HG03520 (cell line): ENCODE measurements around the gene CCNJL.
"Not testable (repeated sequence)": the region's sequence is repeated elsewhere in the genome, so short reads cannot be mapped to it uniquely, and the experiment has no call there.

Source experiments
- ATAC-seq: cut with Tn5 transposase; IDR thresholded peaks from one replicate; pipeline ENCODE4 v1.9.1; 2021; ENCODE audit warnings: mild to moderate bottlenecking, moderate library complexity; ENCODE audit not compliant: unreplicated experiment

CCNJL gene

DNA sequence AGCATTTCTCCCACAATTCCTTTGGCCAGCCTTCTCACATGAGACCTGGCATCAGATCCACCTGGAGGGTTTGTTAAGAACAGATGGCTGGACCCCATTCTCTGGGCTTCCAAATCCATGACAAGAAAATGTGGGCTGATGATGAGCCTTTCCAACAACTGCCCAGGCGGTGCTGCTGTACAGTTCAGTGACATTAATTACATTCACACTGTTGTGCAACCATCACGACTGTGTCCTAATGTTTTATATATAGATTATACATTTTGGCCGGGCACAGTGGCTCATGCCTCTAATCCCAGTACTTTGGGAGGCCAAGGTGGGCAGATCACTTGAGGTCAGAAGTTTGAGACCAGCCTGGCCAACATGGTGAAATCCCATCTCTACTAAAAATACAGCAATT, 22.4 kb upstream of the CCNJL start:
- not testable (repeated sequence) for ATAC-seq

DNA sequence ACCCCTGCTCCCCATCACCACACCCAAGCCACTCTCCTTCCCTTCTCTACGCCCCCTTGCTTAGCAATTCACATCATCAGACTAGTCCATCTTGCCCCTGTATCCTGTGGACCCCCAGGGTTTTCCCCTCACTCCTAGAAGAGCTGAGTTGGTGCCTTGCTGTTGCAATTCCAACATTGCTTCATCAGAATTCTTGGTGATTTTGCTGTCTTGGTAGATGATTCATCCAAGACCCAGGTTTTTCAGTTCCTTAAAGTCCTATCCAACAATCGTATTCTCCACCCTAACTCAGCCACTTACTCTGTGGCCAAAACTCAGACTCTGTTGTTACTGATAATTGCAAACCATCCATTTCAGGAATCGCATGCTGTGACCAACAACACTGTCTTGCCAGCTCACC, 21.4 kb upstream of the CCNJL start:
- ATAC-seq, result no peak

DNA sequence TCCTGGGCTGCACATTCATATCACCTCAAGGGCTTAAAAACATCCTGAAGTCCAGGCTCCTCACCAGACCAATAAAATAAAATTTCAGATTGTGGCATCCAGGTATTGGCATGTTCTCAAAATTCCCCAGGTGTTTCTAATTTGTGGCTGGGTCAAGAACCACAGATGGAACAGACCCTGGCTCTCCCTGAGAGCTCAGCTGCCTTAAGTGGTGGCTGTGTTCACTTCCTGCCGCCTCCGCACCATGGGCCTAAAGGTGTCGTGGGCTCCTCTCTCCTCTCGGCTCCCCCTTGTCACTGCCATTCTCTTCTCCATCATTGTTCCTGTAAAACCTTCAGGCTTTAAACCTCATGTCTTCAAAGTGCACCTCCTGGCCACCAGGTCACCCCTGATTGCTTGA, 17.8 kb upstream of the CCNJL start:
- ATAC-seq, result no peak

DNA sequence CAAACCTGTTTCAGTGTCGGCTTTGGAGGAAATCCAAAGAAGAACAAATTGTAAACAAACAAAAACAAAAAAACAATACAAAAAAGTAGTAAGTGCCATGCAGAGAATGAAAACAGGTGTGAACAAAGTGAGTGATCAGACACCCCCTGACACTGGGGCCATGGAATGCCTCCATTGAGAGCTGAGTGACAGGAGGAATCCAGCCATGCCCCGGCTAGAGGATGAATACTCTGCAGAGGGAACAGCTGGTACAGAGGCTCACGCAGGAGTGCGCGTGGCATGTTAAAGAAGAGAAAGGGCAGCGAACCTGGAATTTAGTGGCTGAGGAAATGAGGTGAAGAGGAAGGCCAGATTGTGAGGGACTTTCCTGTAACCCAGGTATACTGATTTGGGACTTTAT, 15.5 kb upstream of the CCNJL start:
- no peak for ATAC-seq

DNA sequence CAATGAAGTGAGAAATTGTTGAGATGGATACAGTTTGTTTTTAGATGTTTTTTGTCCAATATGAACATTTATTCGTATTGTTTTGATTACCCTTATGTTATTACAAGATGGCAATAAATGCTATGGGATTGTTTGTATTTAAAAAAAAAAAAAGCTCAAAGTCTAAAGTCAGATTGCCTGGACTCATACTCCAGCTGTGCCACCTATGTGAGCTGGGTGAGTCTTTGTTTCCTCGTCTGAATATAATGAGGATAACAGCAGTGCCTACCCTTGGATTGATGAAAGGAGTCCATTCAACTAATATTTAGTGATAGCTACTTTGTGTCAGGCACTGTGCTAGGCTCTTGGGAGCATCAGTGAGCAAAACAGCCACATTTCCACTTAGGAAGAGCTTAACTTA, 14.6 kb upstream of the CCNJL start:
- ATAC-seq, result no peak

DNA sequence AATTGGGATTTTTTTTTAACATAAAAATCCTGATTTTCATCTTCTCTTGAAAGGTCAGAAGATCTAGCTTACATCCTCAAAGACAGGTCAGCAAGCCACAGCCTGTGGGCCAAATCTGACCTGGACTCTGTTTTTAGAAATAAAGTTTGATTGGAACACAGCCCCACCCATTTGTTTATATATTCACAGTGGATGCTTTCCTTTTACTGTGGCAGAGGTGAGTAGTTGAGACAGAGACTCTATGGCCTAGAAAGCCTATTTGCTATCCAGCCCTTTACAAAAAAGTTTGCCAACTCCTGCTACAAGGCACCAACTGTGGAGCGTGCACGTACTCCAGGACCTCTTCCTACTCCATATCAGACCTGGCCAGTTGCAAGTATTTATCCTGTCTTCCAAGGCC, 13.4 kb upstream of the CCNJL start:
- no peak for ATAC-seq

DNA sequence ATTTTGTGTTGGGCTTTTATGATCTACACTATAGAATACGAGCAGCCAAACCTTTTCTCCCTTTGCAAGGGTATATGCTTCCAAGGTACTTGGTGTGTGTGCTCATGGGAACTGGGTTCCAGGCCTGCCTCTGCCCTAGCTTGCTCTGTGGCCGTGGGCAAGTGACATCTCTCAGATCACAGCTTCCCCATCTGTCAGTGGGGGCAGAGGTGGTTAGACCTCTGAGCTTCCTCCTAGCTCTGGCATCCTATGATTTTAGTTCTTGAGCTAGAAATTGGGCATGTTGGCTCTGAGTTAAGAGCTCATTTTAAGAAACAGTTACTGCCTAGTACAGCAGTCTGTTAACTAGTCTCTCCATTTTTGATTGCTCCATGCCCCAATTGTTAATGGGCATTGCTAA, 12.5 kb upstream of the CCNJL start:
- ATAC-seq, result no peak

DNA sequence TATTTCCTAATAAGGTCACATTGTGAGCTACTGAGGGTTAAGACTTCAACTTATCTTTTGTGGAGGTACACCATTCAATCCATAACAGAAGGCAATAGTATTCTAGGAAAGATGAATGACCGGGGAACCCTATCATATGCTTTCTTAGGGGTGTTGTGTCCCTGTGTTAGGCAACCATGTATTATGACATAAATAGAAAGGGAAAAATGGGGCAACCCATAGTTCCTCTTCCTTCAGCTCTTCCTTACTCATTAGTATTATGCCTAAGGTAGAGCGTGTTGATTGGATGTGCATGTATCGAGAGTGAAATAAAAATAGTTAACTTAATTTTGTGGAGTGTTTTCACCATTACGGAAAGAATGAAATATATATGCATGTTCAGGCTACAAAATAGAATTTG, 6.0 kb upstream of the CCNJL start:
- ATAC-seq, result no peak

DNA sequence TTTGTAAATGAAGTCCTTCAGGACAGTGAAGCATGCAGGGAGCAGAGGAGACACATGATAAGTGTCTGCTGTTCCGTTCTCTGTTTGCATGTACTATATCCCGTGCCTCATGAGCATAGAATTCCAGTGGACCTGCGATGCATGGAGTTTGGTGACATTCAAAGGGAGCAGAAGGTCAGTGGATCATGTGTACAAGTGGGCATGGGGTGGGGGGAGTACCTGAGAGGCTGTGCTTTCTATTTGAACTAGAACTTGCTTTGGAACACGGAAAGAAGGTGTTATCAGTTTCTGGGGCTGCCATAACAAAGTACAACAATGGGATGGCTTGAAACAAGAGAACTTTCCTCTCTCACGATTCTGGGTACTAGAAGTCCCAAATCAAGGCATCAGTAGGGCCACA, 5.1 kb upstream of the CCNJL start:
- ATAC-seq, result no peak

DNA sequence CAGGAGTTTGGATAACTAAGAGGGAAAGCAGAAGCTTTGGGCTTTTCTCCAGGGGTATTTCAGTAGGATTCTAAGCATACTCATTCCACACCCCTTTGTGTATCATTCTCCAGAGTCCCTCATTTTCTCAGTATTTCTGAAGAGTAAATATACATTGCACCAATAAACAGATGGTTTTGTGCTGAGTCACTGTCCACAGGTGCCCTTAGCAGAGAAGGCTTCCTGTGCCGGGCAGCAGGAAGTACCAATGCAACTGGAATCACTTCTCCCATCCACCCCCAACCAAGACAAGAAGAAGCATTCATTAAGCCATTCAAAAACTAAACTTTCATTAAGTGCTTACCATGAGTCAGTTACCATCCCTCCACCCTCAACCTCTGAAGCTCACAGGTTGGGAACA, 3.6 kb upstream of the CCNJL start:
- ATAC-seq, result no peak

DNA sequence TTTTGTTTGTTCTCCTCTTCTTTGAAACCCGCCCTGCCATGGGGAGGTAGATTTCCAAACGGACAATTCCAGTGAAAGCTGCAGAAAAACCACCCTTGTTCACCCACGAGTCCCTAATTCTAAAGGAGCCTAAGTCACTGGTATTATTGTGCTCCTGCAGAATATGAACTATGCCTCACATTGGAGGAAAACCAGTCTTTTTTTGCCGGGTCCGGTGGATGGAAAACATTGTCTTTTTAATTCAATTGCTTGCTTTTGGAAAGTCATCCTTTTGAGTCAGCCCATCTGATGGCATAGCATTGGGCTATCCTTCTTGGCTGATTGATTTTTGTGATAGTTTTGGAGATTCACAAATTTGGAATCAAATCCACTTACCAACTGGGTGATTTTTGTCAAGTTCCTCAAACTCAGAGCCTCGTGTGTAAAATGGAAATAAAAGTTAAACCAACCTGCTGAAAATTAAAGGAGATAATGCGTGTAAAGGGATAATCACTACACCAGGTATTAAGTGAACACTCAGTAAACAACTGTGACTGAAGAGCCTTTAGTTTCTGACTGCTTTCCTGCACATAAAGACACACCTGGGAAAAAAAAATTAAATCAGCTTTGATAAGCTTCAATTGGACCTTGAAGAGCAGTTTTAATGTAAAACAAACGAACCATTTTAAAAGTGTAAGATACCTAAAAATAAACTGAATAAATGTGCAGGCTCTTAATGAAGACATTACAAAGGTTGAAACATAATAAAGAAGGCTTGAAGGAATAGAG, 780 bp upstream of the CCNJL start:
- ATAC-seq, result no peak

DNA sequence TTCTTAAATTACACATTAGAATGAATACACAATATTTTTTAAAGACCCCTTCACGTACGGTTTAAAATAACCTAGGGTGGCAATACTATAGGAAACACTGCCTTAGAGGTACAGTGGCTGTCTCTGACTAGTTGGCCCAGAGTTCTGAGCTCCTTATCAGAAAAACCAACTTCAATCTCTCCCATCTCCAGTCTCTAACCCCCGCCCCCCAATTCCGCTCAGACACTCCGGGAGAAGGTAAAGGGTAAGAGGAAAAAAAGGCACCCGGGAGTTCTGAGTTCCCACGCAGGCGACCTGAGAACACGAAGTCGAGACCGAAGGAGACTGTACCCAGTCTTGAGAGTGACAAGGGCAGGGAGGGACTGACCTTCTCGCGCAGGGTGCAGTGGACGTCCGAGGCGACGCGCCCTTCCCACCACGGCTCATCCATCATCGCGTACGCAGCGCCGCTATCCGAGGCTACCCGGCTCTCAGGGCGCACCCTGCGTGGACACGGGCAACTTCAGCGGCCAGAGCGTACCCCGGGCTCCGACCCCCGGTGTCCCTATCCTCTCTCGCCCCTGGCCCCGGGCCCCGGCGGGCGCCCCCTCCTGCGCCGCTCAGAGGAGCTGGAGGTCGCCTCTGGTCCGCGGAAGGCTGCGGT, 752 bp downstream of the CCNJL start:
- no peak for ATAC-seq

DNA sequence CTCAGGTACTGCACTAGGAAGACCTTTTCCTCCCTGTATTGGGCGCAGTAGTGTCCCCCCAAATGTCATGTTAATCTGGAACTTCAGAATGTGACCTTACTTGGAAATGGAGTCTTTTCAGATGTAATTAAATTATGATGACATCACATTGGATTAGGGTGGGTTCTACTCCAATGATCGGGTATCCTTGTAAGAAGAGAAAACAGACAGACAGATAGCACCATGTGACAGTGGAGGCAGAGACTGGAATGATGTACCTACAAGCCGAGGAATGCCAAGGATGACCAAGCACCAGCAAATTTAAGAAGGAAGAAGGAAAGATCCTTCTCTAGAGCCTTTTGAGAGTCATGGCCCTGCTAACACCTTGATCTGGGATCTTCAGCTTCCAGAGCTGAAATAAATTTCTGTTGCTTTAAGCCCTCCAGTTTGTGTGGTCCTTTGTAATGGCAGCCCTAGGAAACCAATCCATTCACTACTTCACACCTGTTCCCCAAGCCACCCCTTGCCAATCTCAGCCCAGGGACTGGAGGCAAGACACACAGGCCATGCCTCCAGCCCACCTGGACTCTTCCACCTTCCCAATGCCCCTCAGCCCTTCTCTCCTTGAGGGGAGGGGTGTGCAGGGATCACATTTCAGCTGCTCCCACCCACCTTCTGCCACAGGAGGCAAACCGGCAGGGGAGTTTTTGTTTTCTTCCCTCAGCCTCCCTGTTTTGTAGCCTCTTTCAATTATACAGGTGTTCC, 1.6 kb downstream of the CCNJL start:
- ATAC-seq, result no peak

DNA sequence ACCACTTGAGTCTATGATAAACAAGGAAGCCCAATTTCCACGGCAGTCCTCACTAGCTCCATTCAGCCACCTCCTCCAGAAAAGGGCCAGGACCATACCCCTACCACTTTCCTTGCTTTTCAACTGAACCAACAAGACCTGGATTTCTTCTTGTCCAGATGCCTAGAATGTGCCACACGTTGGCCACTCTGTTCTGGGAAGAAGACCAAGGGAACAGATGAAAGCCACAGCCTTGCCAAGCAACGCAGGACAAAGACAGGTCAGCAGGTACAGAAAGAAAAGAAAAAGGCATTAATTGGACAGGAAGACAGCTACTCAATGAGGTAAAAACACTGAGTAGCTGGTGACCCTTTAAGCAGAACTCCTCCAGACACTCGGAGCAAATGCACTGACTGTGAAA, 2.2 kb downstream of the CCNJL start:
- ATAC-seq, result no peak

DNA sequence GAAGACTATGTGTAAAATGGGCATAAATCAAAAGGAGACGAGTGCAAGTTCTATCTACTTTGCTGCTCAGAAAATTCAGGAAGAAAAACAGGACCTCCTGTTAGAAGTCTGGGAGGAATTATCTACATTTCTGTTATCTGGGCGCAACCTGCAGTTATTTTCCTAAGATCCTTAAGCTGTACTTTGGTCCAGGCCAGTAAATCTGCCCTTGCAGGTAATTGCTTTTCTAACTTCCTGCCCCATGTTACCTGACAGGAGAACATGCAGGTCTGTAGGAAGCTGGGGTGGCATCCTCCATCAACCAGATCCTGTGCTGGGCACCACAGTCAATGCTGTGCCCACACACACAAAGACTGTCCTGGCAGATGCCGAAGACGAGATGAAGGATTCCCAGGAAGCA, 5.7 kb downstream of the CCNJL start:
- no peak for ATAC-seq

DNA sequence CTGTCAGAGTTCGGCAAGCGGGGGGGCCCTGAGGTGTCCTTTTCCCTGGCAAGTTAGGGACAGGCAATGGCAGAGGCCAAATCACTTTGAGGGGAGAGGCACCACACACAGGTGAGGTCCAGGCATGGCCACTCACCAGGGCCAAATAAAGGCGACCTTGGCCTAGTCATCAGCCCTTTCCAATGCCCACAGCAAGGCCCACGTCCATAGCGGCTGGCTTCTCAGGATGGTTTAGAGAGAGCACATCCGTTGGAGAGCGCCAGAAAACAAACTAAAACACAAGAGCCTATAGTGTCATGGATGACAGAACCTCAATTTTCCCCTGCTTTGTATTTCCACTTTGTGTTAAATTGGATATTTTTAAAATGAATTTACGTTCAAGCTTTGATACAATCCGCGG, 7.0 kb downstream of the CCNJL start:
- ATAC-seq, result no peak

DNA sequence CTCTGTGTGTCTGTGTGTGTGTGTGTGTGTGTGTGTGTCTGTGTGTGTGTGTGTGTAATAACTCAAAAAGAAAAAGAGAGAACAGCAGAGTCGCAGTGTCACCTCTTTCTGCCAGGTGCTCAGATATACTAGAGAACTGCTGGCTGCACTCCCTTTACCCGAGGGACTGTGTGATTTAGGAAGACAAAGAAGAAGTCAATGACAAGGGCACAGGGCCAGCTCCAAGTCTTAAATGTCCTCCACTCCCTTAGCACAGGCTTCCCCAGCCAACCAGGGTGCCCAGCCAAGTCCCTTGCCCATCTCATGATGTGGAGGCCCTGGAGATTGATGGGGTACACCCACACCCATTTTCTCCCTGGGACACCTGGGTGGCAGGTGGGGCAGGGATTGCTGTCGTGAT, 8.7 kb downstream of the CCNJL start:
- ATAC-seq, result no peak

DNA sequence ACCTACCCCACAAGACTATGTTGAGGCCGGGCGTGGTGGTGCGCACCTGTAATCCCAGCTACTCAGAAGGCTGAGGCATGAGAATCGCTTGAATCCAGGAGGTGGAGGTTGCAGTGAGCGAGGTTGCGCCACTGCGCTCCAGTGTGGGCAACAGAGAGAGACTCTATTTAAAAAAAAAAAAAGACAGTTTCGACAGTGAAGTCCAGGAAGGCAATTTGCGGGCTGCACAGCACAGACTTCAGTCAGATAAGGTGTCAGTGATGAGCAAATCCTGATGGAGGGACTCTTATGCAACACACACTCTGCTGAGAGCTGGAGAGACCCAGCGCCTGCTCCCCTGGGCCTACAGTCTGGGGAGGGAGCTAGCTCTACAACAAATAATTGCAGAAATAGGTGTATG, 14.2 kb downstream of the CCNJL start:
- no peak for ATAC-seq

DNA sequence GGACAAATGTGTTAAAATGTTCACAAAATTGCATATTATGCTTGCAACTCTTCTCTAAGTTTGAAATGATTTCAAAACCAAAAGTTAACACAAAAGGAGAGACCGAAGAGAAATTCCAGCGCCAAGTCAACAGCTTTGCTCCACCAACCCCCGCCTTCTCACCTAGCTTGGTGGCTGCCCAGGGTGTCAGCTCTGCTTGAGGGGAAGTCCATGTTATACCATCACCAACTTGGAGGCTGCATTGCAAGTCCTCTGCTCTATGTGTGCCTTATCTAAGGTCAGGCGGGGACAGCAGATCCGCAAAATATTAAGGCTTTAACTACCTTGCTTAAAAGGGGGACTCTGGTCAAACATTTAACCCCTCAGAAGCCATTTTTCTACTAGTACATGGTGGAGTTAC, 14.6 kb downstream of the CCNJL start:
- no peak for ATAC-seq

DNA sequence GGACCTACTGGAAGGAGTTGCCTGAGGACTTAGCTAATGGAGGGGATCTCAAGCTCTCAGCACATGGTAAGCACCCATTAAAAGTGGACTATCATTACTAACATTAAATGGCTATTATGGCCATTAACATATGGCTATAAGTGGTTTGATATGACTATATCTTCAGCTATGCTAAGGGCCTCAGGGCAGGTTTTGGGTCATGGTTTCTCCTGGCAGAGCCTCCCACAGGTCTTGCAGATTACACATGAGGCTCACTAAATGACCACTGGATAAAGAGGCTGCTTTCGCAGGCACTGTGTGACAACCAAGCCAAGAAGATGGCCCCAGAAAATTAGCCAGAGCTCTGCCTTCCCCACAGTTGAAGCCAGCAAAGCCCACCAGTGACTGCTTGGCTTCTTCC, 15.4 kb downstream of the CCNJL start:
- no peak for ATAC-seq

DNA sequence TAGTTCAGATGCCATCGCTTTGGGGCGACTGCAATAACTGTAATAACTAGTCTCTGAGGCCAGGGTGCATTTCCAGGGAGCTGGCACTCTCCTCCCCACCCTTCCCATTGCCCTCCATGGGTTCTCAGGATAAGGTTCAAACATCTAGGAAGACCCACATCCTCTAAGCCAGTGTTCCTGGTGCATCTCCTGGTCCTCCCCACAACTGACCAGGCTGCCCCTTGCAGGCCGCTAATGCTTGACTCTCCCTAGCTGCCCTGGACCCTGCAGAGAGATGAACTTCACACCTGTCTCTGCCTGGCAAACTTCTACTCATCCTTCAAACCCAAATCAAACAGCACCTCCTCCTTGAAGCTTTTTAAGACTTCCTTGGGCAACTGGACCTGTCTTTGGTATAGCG, 15.9 kb downstream of the CCNJL start:
- ATAC-seq, result no peak

DNA sequence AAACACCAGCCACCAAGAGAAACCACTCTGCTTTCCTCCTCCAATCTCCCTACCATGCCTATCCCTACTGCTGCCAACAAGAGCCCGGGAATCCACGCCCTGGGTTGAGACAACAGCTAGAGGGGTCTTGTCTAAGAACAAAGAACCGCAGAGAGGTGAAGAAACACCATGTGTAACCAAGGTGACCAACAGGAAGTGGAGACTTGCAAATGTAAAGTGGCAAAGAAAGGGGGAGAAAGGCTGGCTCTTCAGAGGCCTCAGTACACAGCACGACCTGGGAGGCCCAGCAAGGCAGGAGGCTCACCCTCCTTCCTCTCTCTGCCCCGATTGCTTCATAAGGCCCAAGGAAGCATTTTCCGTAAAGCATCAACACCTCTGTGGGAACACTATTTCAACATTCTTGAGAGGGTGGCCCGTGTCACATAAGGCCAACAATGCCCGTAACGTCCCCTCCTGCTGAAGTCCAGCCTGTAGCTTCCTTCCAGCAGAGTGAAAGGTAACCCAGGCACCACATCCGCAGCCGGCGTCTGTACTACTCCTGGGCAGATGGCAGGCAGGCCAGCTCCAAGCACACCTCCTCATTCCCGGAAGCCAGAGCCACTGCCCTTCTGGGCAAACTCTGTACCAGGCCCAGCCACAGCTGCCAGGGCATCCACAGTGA, 18.3 kb downstream of the CCNJL start:
- peak; percentile 65 for ATAC-seq
